Stimulated activated CD4-positive, alpha-beta T cell treated with anti-CD3 and anti-CD28 coated beads, Interleukin-4, amount 100 ng/mL, for 24 hours (primary cell): ENCODE data around the gene RFX4.
"Not testable (repeated sequence)": the region's sequence is repeated elsewhere in the genome, so short reads cannot be mapped to it uniquely, and the experiment has no call there.

ENCODE experiments used
- DNase-seq: peaks from one replicate; pipeline ENCODE4 v3.0.0-alpha.2; 2020

Gene RFX4

GRCh38 chr12:106692896-106693820 is 110.4 kb downstream of the RFX4 start:
- DNase-seq, result no peak

GRCh38 chr12:106696071-106696470 is 113.3 kb downstream of the RFX4 start:
- no peak for DNase-seq

DNA sequence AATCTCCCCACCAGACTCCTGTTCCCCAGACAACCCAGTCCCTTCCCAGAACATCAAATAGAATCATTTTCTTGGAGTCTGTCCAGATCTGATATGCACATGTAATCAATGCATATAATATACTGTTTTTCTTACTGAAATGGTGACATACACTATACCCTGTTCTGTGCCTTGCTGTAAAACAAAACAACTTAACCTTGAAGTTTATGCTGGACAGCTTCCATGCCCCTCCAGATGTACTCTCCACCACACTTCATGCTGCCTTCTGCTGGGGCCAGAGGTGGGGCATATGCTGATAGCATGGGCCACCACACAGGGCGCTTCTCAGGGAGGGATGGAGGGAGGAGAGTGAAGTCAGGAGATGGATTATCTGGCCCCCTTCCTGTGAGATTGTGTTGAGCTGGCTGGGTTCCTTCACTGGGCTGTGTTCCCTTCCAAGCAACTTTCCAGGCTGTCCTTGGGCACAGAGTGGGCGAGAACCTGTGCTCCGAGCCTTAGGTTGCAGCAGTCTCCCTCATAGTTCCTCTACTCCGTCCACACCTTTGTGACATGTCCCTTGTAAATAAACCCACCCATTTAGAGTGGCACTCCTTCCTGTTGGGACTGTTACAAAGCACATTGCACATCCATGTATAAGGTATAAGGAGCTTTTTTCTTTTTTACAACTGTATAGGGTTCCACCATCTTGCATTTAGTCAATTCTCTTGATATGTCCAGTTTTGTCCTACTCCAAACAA is 114.0 kb downstream of the RFX4 start:
- no peak for DNase-seq

DNA sequence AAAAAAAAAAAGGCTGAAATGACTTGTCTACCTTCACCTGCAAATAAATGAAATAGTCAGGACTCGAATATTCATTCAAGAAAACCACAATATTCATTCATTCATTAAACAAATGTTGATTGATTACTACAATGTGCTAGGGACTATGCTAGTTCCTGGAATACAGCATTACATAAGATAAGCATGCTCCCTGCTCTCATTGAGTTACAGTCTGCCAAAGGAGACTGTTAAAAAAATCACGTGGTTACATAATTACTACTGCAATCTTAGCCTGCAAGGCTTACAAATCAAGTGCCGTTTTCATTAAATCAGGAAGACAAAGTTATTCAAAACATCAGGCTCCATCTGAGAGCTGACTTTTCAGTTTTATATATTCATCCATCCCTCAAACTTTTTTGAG is 121.3 kb downstream of the RFX4 start:
- DNase-seq, result no peak

- no peak for DNase-seq
Measured at GRCh38 chr12:106705971-106706370, 123.2 kb downstream of the RFX4 start.

GRCh38 chr12:106709068-106709511 is 126.3 kb downstream of the RFX4 start:
- no peak for DNase-seq

DNA sequence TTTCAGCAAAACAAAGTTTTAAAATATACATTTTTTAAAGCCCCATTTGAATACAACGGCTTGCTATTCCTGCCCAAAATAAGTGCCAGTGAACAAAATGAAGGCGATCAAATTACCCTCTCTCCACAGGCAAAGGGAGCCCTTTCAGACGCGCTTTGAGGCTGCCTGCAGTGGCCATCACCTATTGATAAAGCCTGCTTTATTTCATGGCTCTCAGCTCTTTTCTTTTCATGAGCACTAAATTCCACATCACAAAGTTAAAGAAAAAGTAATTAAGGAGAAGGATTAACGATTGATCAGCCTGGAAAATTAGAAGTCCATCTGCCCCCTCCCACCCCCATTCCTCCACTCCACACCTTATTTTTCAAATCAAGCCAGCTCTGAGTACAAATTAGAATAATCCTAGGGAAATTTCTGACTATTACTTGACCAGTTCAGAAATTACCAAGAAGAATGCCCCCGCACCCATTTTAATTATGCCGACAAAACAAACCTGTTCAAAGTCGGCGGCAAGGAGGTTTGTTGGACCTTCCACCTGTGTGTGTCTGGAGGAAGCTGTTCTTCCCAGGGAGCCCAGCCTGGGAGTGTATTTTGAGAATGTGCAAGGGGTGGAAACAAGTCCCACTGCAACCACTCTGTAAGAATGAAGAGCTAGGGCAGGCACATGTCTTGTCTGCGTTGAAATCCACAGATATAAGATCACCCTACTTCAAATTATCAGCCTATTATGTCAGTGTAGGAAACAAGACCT is 127.5 kb downstream of the RFX4 start:
- DNase-seq, result no peak

DNA sequence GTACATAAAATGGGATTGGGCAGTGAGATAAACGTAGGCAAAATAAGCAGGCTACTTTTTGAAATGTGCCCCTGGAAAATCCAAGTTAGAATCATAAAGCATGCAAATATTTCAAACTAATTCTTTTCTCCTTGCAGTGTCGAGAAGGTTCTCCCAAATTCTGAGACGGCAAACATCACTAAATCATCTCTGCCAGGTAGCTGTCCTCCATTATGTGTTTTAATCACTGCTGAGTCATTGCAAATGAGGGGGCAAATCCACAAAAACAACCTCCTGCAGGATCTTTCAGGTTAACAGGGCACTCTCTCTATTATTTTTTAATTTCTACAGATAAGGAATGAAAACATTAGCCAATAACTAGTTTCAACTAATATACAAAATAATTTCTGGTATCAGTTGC is 128.5 kb downstream of the RFX4 start:
- no peak for DNase-seq

DNA sequence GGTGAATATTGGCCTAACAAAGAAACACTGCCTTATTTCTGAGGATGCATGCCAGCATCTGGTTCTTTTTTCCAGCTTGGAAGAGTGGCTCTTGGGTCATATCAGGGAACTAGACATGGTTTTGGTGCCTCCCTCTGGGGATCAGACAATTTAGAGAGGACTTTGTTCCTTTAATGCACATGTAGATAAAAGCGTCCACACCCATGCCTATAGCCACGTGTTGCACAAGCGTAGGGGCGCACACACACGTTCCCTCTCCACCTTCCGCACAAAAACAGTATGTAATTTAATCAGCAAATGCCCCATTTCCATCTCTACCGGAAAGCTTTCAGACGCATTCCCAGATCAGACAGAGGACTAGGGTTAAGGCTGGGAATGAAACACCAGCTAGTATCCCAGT is 130.0 kb downstream of the RFX4 start:
- DNase-seq, result no peak

GRCh38 chr12:106714926-106715325 is 132.1 kb downstream of the RFX4 start:
- DNase-seq, result no peak

- no peak for DNase-seq
Measured at GRCh38 chr12:106715582-106715981, 132.8 kb downstream of the RFX4 start.

DNA sequence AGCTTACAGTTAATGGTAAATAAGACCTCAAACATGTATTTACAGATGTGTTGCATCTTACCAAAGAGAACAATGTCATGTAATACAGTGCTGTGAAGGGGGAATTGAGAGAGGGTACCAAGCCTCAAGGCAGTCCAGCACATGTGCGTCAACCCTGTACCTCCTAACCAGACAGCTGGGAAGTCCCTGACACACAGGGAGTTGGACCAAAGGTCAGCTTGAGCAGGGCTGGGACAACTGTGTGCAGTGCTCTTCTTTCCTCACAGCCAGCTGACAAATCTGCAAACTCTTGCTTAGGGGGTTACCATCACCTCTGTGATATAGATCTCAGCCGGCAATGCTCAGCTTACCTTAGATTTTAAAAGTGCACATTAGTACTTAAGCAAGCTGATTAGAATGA is 134.9 kb downstream of the RFX4 start:
- DNase-seq, result no peak

DNA sequence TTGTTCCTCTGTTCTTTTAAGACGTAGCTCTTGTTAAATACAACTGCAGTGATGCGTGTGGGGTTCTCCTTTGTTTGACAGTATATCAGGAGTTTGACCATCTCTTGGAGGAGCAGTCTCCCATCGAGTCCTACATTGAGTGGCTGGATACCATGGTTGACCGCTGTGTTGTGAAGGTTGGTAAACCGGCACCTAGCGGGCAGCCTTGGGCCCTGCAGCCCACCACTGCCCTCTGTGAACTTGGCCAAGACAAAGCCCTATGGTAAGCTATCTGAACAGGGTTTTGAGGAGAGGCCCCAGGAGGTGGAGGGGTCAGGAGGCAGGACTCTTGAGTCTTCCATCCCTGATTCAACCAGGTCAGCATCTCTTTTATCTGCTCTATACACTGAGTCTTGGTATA is 137.1 kb downstream of the RFX4 start:
- no peak for DNase-seq

DNA sequence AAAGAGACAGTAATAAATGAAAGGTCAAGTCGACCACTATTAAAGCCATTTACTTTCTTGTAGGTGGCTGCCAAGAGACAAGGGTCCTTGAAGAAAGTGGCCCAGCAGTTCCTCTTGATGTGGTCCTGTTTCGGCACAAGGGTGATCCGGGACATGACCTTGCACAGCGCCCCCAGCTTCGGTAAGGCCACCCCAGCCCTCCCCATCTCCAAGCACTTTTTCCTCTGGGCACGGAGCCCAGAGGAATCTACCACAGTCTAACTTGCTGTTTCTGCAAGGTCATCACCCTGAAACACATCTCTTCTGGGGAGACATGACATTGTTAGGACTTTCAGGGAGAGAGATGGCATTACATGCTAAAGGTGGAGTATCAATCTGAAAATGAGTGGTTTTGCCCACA is 137.9 kb downstream of the RFX4 start:
- no peak for DNase-seq

DNA sequence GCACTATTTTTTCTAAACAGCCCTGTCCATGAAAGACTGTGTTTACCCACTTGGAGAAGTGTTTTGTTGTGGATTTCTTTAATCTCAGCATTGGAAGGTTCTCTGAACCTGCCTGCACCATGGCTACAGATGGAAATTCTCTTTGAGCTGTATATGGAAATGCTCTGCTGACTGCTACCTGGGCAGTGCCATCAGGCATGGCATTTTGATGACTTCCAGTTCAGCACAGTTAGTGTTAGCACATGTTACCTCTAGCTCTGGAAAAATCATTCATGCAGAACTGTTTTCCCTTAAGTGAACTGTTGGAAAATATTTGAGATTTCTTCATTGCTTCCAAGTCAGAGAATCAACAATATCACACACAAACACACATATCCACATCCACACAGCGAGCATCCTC is 139.1 kb downstream of the RFX4 start:
- no peak for DNase-seq

DNA sequence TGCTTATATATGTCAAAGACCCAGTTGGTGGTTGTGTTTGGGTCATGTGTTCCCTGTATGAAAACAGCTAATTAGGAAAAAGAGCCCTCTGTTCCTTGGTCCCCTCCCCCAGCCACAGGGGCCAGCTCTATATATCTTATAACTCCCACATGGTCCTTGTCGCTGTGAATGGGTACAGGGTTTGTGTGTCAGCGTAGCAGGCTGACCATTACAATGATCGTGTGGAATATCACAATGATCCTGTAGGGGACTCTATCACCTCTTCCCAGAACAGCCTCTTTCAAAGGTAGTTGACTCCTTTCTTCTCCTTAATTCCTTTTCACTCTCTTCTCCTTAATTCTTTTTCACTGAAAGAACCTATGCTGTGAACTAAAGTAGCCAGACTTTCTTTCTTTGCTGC is 140.0 kb downstream of the RFX4 start:
- DNase-seq, result no peak

DNA sequence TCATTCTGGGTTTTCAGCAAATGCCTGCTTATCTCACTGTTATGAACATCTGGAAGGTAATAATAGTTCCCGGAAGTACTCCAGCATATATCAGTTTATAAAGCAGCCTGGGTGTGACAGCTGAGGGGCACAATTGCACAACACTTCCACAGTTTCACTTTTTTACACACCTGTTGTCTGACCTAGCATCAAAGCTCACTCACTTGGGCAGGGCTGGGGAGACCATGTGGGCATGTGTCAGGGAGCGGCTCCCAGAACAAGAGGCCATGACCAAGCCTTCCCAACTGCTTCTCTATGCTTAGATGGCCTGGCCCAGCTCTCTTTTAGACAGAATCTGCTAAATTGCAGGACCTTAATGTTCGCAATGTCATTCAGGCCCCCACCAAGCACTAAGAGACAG is 140.6 kb downstream of the RFX4 start:
- no peak for DNase-seq

DNA sequence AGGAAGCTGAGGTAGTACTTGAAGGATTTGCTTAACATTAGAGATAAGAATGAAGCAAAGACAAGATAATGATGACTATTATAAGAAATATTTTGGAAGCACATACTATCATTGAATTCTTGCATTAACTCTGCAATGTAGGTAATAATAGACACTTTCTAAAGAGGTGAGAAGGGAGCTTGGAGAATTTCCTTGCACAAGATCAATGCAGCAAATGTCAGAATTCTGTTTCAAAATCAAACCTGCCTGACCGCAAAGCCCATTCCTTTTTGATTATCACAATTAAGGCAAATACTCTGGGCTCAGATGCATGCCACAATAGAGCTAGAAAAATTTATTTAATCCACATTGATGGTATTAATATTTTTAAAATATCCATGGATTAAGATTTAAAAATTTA is 141.3 kb downstream of the RFX4 start:
- DNase-seq, result no peak

DNA sequence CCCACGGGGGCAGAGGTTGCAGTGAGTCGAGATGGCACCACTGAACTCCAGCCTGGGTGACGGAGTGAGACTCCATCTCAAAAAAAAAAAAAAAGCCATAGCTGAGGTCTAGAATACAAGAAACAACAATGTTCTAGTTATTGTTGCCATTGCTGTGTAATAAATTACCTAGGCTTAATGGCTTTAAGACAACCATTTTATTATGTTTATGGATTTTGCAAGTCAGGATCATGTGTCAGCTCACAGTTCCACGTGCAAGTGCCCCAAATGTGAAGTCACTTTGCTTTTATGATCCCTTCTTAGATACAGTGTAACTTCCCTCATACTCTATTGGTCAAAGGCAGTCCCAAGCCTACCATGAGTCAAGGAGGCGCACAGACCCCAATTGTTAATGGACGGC is 142.1 kb downstream of the RFX4 start:
- no peak for DNase-seq

DNA sequence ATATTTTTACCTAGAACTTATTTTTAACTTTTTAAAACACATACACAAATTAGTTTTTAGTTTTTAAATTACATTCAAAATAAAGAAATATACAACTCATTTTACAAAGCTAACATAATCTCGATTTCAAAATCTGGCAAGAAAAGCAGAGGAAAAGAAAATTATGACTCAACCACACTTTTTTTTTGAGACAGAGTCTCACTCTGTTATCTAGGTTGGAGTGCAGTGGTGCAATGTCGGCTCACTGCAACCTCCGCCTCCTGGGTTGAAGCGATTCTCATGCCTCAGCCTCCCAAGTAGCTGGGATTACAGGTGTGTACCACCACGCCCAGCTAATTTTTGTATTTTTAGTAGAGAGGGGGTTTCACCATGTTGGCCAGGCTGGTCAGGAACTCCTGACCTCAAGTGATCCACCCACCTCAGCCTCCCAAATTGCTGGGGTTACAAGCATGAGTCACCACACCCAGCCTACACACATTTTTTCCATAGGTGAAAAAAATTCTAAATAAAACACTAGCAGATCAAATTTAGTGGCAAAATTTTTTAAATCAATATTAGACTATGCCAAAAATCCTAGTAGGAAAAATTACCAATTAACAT is 143.9 kb downstream of the RFX4 start:
- DNase-seq, result not testable (repeated sequence)

GRCh38 chr12:106729611-106730010 is 146.8 kb downstream of the RFX4 start:
- no peak for DNase-seq

- no peak for DNase-seq
Measured at GRCh38 chr12:106732890-106733289, 150.1 kb downstream of the RFX4 start.

GRCh38 chr12:106733660-106734059 is 150.9 kb downstream of the RFX4 start:
- no peak for DNase-seq
